HG02623 (cell line): ENCODE data around the gene SYT11.

Experiments used
- ATAC-seq: cut with Tn5 transposase; IDR thresholded peaks from one replicate; pipeline ENCODE4 v1.9.1; 2021; ENCODE audit warnings: moderate library complexity; ENCODE audit not compliant: unreplicated experiment

Gene SYT11

DNA sequence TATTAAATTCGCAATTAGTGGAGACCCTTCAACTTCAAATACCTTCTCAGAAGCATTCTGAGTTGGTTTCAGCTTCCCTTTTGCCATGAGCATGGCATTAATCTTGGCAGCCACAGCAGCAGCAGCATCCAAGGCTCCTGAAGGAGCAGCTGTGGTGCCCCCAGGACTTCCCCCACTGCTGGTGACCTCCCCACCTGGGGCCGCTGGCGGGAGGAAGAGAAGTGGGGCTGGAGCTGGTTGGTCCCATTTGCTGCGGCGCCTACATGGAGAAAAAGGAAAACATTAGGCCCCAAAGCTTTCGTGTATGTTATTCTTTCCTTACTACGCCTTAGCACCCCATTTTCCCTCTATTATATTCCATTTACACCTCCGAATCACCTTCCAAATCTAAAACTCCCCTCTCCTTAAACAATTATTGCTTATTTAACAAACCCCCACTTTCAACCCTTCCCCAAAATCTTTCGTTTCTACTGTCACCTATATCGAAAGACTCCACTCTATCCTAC is 74.3 kb downstream of the SYT11 start:
- ATAC-seq, result no peak

GRCh38 chr1:155934097-155934935 is 74.9 kb downstream of the SYT11 start, which contains the start of gene KHDC4:
TSS of gene KHDC4 (minus strand) at chr1:155934413. CDS start at chr1:155934373, 40 bp downstream.
- ATAC-seq, result peak; percentile 91
